Measurements from ENCODE around the gene ANP32A.
A peak's percentile ranks its signal among the peaks of the same experiment; 100 is the strongest.

Gene ANP32A

DNA sequence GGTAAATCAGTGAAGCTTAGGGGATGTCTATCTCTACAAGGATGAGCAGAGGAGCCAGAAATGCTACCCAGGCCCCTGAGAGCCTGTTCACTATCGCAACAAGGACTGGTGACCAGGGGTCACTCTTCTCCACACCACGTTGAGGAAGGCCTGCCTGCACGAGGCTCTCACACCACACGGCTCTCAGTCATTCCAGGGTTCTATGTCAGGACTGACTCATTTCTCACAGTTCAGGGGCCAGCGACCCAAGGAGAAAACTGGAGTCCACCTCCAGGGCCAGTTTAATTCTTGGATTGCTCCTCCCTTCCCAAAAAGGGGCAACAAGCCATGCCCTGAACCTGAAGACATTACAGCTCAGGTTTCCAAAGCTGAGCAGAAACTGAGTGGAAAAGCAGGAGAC is 33.9 kb downstream of the ANP32A start:
- H3K4me3 ChIP-seq (ENCODE audit: control insufficient read depth, low read depth, low read length) = no peak overlapping the region
- DNase-seq (ENCODE audit: low read depth) = no peak
- TF ChIP-seq, protein P1, sequence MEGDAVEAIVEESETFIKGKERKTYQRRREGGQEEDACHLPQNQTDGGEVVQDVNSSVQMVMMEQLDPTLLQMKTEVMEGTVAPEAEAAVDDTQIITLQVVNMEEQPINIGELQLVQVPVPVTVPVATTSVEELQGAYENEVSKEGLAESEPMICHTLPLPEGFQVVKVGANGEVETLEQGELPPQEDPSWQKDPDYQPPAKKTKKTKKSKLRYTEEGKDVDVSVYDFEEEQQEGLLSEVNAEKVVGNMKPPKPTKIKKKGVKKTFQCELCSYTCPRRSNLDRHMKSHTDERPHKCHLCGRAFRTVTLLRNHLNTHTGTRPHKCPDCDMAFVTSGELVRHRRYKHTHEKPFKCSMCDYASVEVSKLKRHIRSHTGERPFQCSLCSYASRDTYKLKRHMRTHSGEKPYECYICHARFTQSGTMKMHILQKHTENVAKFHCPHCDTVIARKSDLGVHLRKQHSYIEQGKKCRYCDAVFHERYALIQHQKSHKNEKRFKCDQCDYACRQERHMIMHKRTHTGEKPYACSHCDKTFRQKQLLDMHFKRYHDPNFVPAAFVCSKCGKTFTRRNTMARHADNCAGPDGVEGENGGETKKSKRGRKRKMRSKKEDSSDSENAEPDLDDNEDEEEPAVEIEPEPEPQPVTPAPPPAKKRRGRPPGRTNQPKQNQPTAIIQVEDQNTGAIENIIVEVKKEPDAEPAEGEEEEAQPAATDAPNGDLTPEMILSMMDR (conservative IDR thresholded peaks at IDR 0.05; ENCODE audit: control insufficient read depth, insufficient read depth, low read depth, low read length) = no peak

DNA sequence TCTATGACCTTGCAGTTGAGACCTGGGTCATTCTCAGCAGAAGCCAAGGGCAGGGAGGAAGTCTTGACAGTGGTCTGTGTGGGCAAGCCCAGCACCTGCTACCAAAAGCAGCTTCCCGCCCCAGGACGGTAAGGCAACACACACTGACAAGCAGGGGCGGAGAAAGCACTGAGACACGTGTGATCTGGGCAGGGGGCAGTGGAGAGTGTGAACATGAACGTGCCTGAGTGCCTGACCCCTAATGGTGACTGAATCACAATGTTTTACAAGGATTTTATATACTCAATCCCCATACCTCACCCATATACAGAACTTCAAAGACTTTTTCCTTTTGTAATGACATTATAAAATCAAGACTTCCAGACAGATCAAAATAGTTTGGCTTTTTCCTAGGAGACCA is 35.2 kb downstream of the ANP32A start:
- no peak for DNase-seq (ENCODE audit: low read depth)
- no peak overlapping the region for H3K4me3 ChIP-seq (ENCODE audit: control insufficient read depth, low read depth, low read length)
- TF ChIP-seq, protein P1 (conservative IDR thresholded peaks at IDR 0.05; ENCODE audit: control insufficient read depth, insufficient read depth, low read depth, low read length) = no peak

DNA sequence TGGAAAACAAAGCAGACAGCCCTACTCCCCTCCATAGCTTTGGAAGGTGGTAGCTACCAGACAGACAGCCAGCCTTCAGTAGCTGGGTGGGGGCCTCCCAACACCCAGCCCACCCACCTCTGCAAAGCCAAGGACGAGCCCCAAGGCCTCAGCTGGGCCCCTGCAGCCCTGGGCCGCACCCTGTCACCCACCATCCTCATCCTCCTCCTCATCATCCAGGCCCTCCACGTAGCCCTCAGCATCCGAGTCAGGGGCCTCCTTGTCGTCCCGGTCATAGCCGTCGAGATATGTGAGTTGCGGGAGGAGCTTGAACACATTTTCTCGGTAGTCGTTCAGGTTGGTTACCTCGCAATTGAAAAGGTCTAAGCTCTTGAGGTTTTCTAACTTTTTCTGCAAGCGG is 36.5 kb downstream of the ANP32A start:
- no peak overlapping the region for H3K4me3 ChIP-seq (ENCODE audit: control insufficient read depth, low read depth, low read length)
- TF ChIP-seq, protein P1 (conservative IDR thresholded peaks at IDR 0.05; ENCODE audit: control insufficient read depth, insufficient read depth, low read depth, low read length) = no peak
- DNase-seq (ENCODE audit: low read depth) = no peak

DNA sequence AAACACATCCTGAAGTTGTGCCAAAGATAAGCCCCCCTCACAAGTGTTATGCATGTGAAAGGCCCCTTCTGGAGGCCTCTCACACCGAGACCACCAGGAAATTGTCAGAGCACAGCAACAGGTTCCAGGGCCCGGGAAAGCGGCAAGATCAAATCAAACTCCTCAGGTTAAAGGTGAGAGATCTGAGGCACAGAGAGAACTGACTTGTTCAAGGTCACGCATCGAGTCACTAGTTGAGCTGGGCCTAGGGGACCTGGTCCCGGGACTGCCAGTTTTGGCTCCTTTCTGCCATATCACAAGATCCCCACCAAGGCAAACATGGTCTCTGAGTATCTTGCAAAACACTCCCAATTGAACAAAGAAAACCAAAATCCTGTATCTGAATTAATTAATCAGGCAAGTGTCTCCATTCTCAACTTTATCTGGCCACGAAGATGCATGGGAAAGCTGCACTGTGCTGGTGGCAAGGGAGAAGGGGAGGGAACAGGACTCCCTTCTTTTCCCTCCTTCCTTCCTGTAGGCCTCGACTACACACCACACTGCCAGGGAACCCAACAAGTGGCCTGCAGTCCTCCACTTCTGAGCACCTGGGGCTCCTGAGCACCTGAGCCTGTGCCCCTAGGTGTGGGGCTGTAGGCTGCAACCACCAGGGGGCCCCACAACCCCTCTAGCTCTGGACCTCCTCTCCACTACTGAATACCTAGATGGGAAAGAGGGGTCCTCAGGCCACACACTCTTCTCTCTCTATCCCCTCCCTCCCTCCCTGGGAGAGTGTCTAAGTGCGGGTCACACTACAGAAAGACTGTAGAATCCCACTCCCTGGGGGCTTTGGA is 37.3 kb downstream of the ANP32A start:
- TF ChIP-seq, protein P1 (conservative IDR thresholded peaks at IDR 0.05; ENCODE audit: control insufficient read depth, insufficient read depth, low read depth, low read length) = peak; percentile 54
- DNase-seq (ENCODE audit: low read depth) = no peak
- H3K4me3 ChIP-seq (ENCODE audit: control insufficient read depth, low read depth, low read length) = no peak overlapping the region

DNA sequence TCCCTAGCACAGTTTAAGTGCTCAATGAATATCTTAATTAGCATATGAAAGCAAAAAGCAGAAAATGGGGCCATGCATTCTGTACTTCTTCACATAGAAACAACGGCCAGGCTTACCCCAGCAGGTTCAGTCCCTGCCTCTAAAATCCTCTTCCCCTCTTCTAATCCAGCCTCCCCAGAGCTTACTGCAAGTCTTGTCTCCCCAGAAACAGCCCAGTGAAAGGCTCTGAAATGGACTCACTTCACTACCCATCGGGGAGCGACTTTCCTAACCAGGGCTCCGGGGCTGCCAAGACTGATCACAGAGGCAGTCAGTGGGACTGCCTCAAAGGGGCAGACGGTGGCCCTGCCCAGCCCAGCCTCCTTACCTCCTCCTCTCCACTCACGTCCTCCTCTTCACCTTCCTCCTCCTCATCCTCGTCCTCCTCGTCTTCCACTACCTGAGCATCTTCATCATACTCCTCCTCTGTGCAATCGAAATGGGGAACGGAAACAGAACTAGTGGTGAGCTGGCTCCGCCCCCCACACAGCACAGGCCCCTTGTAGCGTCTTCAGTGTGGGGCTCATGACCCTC is 38.0 kb downstream of the ANP32A start:
- no peak overlapping the region for H3K4me3 ChIP-seq (ENCODE audit: control insufficient read depth, low read depth, low read length)
- no peak for DNase-seq (ENCODE audit: low read depth)
- TF ChIP-seq, protein P1 (conservative IDR thresholded peaks at IDR 0.05; ENCODE audit: control insufficient read depth, insufficient read depth, low read depth, low read length) = no peak

DNA sequence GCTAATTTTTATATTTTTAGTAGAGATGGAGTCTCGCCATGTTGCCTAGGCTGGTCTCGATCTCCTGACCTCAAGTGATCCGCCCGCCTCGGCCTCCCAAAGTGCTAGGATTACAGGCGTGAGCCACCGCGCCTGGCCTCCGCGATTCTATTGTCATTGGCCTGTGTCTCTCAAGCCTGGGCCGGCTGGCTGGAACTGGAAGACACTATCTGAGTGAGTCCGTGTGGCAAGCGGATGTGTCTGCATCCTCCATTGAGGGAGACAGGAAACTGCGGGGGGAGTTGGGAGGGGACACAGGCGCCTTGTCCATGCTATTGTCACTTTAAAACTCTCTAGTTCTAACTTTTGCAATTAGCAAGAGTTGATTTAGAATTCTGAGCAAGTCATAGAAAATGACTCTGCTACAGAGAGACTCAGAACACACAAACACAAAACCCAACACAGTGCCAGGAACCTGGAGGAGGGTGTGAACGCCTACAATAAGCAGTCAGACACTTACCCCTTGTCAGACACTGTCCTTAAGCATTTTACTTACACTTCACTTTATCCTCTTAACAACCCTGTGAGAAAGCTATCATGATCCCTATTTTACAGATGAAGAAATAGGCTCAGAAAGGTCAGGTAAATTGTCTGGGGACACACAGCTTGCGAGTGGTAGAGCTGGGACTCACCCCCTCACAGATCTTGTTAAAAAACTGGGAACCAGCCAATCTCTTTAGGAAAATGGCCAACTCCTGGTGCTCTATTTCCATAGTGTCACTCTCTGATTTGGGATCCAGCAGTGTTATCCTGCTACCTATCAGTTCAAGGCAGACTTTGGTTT is 38.7 kb downstream of the ANP32A start:
- no peak overlapping the region for H3K4me3 ChIP-seq (ENCODE audit: control insufficient read depth, low read depth, low read length)
- TF ChIP-seq, protein P1 (conservative IDR thresholded peaks at IDR 0.05; ENCODE audit: control insufficient read depth, insufficient read depth, low read depth, low read length) = no peak
- DNase-seq (ENCODE audit: low read depth) = no peak

Measured in fibroblast of mammary gland (primary cell).